ENCODE measurements around the gene OLFML2A. TPM values are rescaled to one million over a fixed set of nuclear protein-coding genes. Genes with fewer than 3 reads are reported as not detected.

Gene OLFML2A
- total and polyA plus RNA-seq, 2 of the 13 experiments (the other 11 are each of a cell fraction or from before 2014, with no cell fraction given): 0.01 to 0.02 TPM

- TF ChIP-seq FUBP1 (CRISPR knock-in tag; IDR thresholded peaks at IDR 0.05; ENCODE audit: borderline replicate concordance) (no peak), ZFX (CRISPR knock-in tag; IDR thresholded peaks at IDR 0.05; ENCODE audit: low read depth) (peak; percentile 52; the same call in 1 of the 2 replicates), HDAC2 (CRISPR knock-in tag; IDR thresholded peaks at IDR 0.05) (peak; percentile 68; the same call in 1 of the 2 replicates), HMGXB4 (CRISPR knock-in tag; IDR thresholded peaks at IDR 0.05; ENCODE audit: borderline replicate concordance in 1 of 2, low read depth in 1 of 2) (peak; percentile 62 to 69; a peak in 3 of 4 replicates), ZNF282 (IDR thresholded peaks at IDR 0.05; ENCODE audit: partially characterized antibody) (no peak), NR2F6 (IDR thresholded peaks at IDR 0.05) (no peak), NR2F6 (CRISPR knock-in tag; IDR thresholded peaks at IDR 0.05) (peak; percentile 76), ZNF552 (CRISPR knock-in tag; IDR thresholded peaks at IDR 0.05; ENCODE audit: borderline replicate concordance) (0 out of 2 replicates have a peak, but pooled peaks have one; percentile 72), ZNF335 (CRISPR knock-in tag; IDR thresholded peaks at IDR 0.05) (no peak), NFAT5 (CRISPR knock-in tag; IDR thresholded peaks at IDR 0.05) (no peak), ISL2 (CRISPR knock-in tag; IDR thresholded peaks at IDR 0.05) (0 out of 2 replicates have a peak, but pooled peaks have one; percentile 37), ZNF691 (CRISPR knock-in tag; IDR thresholded peaks at IDR 0.05; ENCODE audit: borderline replicate concordance, low read depth) (0 out of 2 replicates have a peak, but pooled peaks have one; percentile 55), ZMYM2 (CRISPR knock-in tag; IDR thresholded peaks at IDR 0.05) (no peak), SMAD1 (CRISPR knock-in tag; IDR thresholded peaks at IDR 0.05; ENCODE audit: borderline replicate concordance, low read depth) (no peak), KDM5B (CRISPR knock-in tag; IDR thresholded peaks at IDR 0.05; ENCODE audit: borderline replicate concordance) (0 out of 2 replicates have a peak, but pooled peaks have one; percentile 33), ZNF33B (CRISPR knock-in tag; IDR thresholded peaks at IDR 0.05) (0 out of 2 replicates have a peak, but pooled peaks have one; percentile 34), MAFK (conservative IDR thresholded peaks at IDR 0.05 in 1 of 2, IDR thresholded peaks at IDR 0.05 in 1 of 2; ENCODE audit: low read length in 2 of 2) (no peak), TSC22D2 (CRISPR knock-in tag; IDR thresholded peaks at IDR 0.05; ENCODE audit: borderline replicate concordance) (peak; percentile 67; the same call in 1 of the 2 replicates)
Measured at GRCh38 chr9:124794902-124795491, 18.1 kb downstream of the OLFML2A start (continued).

Measured in HepG2 (cell line).